IPS-NIHi7 (cell line): ENCODE measurements around the gene ARFRP1.
"Not testable (repeated sequence)": the region's sequence is repeated elsewhere in the genome, so short reads cannot be mapped to it uniquely, and the experiment has no call there.

ENCODE experiments used
- DNase-seq: peaks from one replicate; pipeline ENCODE4 v3.0.0; 2012; ENCODE audit warnings: mixed read lengths; ENCODE audit errors: extremely low spot score

Gene ARFRP1

DNA sequence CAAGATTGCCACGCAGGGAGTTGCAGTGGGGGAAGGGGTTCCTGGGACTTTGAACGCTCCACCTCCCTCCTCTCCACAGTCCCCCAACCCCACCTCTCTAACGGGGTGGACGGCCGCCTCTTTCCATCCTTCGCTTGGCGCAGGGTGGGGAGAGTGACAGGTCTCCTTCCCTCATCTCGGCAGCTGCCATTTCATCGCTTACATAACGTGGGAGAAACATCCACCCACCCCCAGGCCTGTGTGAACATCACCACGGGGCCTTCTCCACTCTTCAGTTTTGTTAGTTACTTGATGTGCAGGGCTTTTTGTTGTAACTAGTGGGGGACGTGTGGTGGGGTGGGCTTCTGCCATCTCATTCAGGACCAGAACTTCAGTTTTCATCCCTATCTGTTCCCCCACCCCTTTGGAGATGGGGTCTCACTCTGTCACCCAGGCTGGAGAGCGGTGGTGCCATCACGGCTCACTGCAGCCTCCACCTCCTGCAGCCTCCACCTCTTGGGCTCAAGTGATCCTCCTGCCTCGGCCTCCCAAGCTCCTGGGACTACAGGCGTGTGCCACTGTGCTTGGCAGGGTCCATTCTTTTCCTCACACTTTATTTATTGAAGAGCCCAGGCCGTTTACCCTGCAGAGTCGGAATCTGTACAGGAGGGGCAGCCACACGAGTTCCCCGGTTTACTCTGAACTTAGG is 32.0 kb downstream of the ARFRP1 start:
- no peak for DNase-seq

GRCh38 chr20:63673951-63674350 is 33.8 kb downstream of the ARFRP1 start:
- no peak for DNase-seq

- DNase-seq = no peak
Measured at GRCh38 chr20:63672666-63673065, 35.1 kb downstream of the ARFRP1 start.

GRCh38 chr20:63671695-63672094 is 36.1 kb downstream of the ARFRP1 start:
- not testable (repeated sequence) for DNase-seq

- no peak for DNase-seq
Measured at GRCh38 chr20:63668351-63668750, 39.4 kb downstream of the ARFRP1 start.

DNA sequence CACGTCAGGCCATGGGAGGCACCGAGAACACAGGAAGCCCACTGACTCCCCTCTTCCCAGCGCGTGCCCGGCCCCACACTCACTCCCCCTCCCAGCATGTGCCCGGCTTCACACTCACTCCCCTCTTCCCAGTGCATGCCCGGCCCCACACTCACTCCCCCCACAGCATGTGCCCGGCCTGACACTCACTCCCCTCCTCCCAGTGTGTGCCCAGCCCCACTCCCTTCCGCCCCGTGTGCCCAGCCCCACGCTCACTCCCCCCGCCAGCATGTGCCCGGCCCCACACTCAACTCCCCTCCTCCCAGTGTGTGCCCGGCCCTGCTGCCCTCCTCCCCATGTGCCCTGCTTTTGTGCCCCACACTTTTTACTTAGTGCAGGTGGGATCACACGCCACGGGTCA is 39.9 kb downstream of the ARFRP1 start:
- DNase-seq = no peak

DNA sequence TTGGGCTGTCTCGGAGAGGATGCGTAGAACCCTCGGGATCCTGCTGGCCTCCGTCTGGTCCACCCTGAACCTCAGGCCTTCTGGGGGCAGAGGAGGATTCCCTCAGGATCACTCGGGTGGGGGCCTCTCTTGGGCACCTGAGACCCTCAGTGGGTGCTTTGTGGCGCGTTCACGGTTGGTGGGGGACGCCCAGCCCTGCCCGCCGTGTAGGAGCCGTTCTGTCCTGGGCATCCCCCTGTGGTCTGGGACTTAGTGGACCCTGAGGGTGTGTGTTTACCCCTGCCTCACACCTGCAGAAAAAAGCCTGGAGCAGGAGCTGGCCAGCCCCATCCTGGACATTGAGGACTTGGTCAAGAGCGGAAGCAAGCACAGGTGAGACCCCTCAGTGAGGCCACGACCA is 42.1 kb downstream of the ARFRP1 start:
- no peak for DNase-seq

DNA sequence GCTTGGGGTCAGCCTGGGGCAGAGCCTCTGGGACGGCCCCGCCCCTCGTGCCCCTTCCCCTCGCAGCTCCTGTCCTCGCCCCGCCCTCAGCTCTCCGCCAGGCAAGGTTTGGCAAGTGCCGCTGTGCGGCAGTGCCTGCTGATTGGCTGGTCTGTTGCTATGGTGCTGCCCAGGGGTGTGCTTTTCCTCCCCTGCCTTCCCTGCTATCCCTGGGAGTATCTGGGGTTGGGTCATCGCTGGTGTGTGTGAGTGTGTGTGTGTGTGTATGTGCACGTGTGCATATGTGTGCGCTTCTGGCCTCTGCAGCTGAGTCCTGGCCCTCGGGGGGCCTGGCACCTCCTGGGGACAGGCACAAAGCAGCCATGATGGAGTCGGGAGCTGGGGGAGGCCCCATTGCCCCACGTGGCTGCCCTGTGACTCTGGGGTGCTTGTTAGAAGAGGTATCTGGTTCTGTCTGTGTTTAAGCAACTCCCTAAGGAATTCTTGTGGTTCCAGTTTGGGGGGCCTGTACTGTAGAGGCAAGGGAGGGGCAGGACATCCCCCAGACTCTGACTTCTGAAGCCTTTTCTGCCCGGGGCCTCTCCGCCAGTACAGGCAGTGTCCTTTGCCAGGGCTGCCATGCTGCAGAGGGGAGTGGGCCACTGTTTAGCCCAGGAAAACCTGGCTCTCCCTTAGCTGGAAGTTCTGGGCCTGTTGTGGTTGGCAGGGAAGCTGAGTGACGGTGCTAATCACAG is 42.7 kb downstream of the ARFRP1 start:
- DNase-seq = peak; percentile 66

GRCh38 chr20:63664143-63664851 is 43.5 kb downstream of the ARFRP1 start:
- DNase-seq = no peak

- DNase-seq = no peak
Measured at GRCh38 chr20:63663332-63664066, 44.3 kb downstream of the ARFRP1 start.

GRCh38 chr20:63662813-63663189 is 45.0 kb downstream of the ARFRP1 start:
- no peak for DNase-seq

- DNase-seq = no peak
Measured at GRCh38 chr20:63661959-63662812, 45.6 kb downstream of the ARFRP1 start.

DNA sequence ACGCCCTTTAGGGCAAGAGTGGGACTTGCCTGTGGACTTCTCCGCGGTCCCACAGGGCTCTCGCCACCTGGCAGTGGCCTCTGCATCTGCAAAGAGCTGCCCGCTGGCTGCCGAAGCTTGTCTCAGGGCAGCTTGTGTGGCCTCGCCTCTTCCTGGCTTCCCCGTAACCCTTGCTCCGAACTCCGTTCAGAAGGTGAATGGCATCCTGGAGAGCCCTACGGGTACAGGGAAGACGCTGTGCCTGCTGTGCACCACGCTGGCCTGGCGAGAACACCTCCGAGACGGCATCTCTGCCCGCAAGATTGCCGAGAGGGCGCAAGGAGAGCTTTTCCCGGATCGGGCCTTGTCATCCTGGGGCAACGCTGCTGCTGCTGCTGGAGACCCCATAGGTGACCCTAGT is 46.7 kb downstream of the ARFRP1 start:
- no peak for DNase-seq

DNA sequence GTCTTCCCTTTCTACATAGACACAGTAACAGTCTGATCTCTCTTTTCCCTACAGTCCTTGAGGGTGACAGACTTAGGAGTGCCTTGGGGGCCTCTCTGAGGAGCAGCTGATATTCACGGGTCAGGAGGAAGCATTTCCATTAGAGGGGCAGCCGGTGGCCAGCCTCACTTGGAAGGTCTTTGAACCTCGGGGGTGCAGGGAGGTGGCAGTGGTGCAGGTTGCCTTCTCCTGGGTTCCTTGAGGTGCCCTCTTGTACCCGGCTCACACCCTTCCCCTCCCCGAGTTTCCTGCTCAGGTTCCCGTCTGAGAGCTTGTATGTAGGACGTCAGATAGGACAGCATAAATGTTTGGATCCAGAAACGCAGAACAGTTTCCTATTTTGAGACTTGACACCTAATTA is 47.2 kb downstream of the ARFRP1 start:
- no peak for DNase-seq

DNA sequence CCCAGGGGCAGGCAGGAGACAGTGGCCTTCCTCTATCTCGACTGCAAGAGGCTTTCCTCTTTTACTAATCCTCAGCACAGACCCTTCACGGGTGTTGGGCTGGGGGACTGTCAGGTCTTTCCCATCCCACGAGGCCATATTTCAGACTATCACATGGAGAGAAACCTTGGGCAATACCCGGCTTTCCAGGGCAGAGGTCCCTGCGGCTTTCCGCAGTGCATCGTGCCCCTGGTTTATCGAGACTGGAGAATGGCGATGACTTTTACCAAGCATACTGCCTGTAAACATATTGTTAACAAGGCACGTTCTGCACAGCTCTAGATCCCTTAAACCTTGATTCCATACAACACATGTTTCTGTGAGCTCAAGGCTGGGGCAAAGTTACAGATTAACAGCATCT is 47.6 kb downstream of the ARFRP1 start:
- DNase-seq = not testable (repeated sequence)

DNA sequence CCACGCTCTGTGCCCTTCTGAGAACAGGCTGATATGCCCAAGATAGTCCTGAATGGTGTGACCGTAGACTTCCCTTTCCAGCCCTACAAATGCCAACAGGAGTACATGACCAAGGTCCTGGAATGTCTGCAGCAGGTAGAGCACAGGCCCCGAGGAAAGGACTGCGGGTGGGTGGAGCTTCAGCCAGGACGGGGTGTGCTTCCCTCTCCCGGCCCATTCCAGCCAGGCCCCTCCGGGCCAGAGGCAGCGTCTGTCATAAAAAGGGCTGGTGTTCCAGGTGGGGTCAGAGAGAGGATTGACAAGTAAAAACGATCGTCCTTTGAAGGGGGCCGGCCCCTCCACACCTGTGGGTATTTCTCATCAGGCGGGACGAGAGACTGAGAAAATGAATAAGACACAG is 48.4 kb downstream of the ARFRP1 start:
- no peak for DNase-seq

DNA sequence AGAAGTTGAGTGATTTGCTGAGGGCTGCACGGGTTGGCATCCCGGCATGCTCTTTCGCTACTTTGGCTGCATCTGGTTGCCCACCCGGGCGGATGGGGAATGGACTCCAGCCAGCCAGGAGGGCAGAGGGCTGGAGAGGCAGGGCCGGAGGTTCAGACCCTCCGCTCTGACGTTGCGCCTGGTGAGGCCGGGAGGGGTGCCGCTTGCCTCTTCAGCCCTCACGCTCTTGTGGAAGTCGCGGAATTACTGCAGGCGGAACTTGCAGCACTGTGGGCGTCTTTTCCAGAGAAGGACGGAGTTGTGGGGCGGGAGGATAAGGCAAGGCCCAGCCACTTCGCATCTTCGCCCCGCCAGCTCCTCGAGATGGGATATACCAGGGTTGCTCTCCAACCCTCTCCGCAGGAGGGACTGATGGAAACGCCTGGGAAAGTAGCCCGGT is 49.0 kb downstream of the ARFRP1 start:
- DNase-seq = no peak

DNA sequence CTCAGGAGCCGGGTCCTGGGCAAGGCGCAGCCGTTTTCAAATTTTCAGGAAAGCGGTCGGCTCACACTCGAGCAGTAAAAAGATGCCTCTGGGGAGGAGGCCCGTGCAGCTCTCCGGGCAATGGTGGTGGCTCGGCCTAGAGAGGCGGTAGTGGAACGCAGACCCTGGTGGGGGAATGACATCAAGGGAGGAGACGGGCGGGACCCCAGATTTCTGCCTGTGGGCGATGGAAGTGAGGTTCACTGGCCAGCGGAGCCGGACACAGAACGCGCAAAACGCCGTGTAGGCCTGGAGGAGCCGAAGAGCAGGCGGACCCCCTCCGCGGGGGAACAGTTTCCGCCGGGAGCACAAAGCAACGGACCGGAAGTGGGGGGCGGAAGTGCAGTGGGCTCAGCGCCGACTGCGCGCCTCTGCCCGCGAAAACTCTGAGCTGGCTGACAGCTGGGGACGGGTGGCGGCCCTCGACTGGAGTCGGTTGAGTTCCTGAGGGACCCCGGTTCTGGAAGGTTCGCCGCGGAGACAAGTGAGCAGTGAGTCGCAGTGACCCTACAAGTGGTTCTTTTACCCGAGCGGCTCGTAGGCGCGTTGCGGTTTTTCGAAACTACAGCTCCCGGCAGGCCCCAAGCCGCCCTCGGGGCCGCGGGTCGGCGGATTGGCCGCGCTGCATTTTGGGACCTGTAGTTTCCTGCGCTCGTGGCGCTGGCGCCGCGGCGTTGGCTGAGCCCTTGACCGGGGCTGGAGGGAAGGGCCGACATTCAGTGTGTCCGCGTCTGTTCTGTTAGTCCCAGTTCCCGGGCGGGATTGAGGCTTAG is 49.6 kb downstream of the ARFRP1 start, which contains the start of gene RTEL1:
RTEL1 (plus strand) TSS at position 376 of the 812 bp plus-strand sequence. CDS start 1,091 bp downstream, outside the sequence.
- peak; percentile 98 for DNase-seq

GRCh38 chr20:63657260-63657936 is 50.4 kb downstream of the ARFRP1 start:
- DNase-seq = no peak

DNA sequence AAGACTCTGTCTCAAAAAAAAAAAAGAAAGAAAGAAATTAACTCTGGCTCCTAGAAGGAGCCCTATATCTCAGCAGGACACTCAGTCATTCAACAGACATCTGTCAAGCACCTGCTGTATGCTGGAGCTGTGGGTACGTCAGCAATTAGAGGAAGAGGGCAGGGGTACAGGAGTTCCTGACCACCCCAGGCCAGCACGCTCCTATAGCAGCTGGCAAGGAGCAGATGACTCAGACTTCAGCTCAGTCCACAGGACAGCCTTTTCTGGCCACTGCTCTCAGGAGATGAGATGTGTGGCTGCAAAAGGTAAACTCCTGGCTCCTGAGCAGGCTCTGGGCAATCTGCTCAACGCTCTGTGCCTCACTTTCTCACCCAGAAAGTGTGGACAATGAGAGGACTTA is 51.3 kb downstream of the ARFRP1 start:
- DNase-seq = no peak
